ENCODE data around the gene SH2D5. TPM values are rescaled to one million over a fixed set of nuclear protein-coding genes. Genes with fewer than 3 reads are reported as not detected.
"Not testable (repeated sequence)": the region's sequence is repeated elsewhere in the genome, so short reads cannot be mapped to it uniquely, and the experiment has no call there.

Gene SH2D5
- total RNA-seq, 4 donors from 2014 or later: 0.57 to 1.1 (median 0.79) TPM; not detected in 1

GRCh38 chr1:20681999-20682398, 50.5 kb downstream of the SH2D5 start:
- Histone ChIP-seq H3K4me1 (peaks cover 0 to 5% (median 0%) of the 10 kb centered on the region in 3 donors), H3K27me3 (no peaks in the 10 kb centered on the region), H3K36me3 (no peaks in the 10 kb centered on the region), H3K27ac (no peak overlapping the region), H3K4me3 (no peak overlapping the region), H3K9me3 (no peaks in the 10 kb centered on the region)
- 83 to 93% methylated on average over 9 of the region's 9 CpGs for WGBS, 2 donors
- intact Hi-C loops (cut with DNase I): loop anchor here (2.0 kb wide), 1 partner anchor 43 kb away; no protein-coding TSS in a partner anchor
- no peak for DNase-seq
- TF ChIP-seq POLR2A (IDR thresholded peaks at IDR 0.05) (no peak), CTCF (IDR thresholded peaks at IDR 0.05) (no peak)

GRCh38 chr1:20680269-20680668, 52.2 kb downstream of the SH2D5 start:
- Histone ChIP-seq H3K27ac (no peak overlapping the region), H3K4me3 (no peak overlapping the region), H3K4me1 (no peaks in the 10 kb centered on the region), H3K36me3 (no peaks in the 10 kb centered on the region), H3K27me3 (no peaks in the 10 kb centered on the region), H3K9me3 (no peaks in the 10 kb centered on the region)
- no peak for DNase-seq
- no peak for TF ChIP-seq CTCF (IDR thresholded peaks at IDR 0.05)
- no peak for TF ChIP-seq POLR2A (IDR thresholded peaks at IDR 0.05)
- intact Hi-C loops (cut with DNase I): no loop called here
- WGBS, 2 donors: 70 to 81% methylated on average over 5 of the region's 5 CpGs

- intact Hi-C loops (cut with DNase I): no loop called here
- H3K4me3 ChIP-seq: no peak overlapping the region
- TF ChIP-seq POLR2A (IDR thresholded peaks at IDR 0.05) (no peak), CTCF (IDR thresholded peaks at IDR 0.05) (no peak)
- peaks cover 0 to 4% (median 0%) of the 10 kb centered on the region in 4 donors for H3K27me3 ChIP-seq
- H3K4me1 ChIP-seq: no peaks in the 10 kb centered on the region
- WGBS, 2 donors: 70 to 77% methylated on average over 6 of the region's 6 CpGs
- no peak for DNase-seq
- no peaks in the 10 kb centered on the region for H3K9me3 ChIP-seq
- H3K36me3 ChIP-seq: no peaks in the 10 kb centered on the region
- no peak overlapping the region for H3K27ac ChIP-seq
Observed at GRCh38 chr1:20678599-20678998, 53.9 kb downstream of the SH2D5 start.

GRCh38 chr1:20673626-20674025, 58.9 kb downstream of the SH2D5 start:
- H3K36me3 ChIP-seq; H3K4me1 ChIP-seq; H3K9me3 ChIP-seq; H3K27ac ChIP-seq; H3K27me3 ChIP-seq; H3K4me3 ChIP-seq; DNase-seq; intact Hi-C loops (cut with DNase I): not testable (repeated sequence)
- 70 to 75% methylated on average over 10 to 11 of the region's 11 CpGs for WGBS, 2 donors

GRCh38 chr1:20672265-20672632, 60.3 kb downstream of the SH2D5 start:
- Histone ChIP-seq H3K27me3 (peaks cover 0 to 7% (median 0%) of the 10 kb centered on the region in 4 donors), H3K4me1 (no peaks in the 10 kb centered on the region), H3K27ac (no peak overlapping the region), H3K36me3 (no peaks in the 10 kb centered on the region), H3K9me3 (no peaks in the 10 kb centered on the region), H3K4me3 (no peak overlapping the region)
- DNase-seq: no peak
- 91 to 94% methylated on average over 3 of the region's 4 CpGs for WGBS, 2 donors
- intact Hi-C loops (cut with DNase I): no loop called here
- no peak for TF ChIP-seq POLR2A (IDR thresholded peaks at IDR 0.05)
- no peak for TF ChIP-seq CTCF (IDR thresholded peaks at IDR 0.05)

GRCh38 chr1:20670936-20671335, 61.6 kb downstream of the SH2D5 start:
- Histone ChIP-seq H3K27me3 (peaks cover 0 to 7% (median 0%) of the 10 kb centered on the region in 4 donors), H3K27ac (no peak overlapping the region), H3K4me1 (no peaks in the 10 kb centered on the region), H3K4me3 (no peak overlapping the region), H3K36me3 (no peaks in the 10 kb centered on the region), H3K9me3 (no peaks in the 10 kb centered on the region)
- TF ChIP-seq CTCF (IDR thresholded peaks at IDR 0.05): no peak
- TF ChIP-seq POLR2A (IDR thresholded peaks at IDR 0.05): no peak
- WGBS, 2 donors: 91 to 98% methylated on average over 5 of the region's 5 CpGs
- DNase-seq: no peak
- intact Hi-C loops (cut with DNase I): no loop called here

Data from esophagus squamous epithelium (tissue), 5 donors.